Activated T-cell treated with anti-CD3 and anti-CD28 coated beads, Interleukin-2, amount 50 U/mL, for 4 hours (primary cell): ENCODE measurements around the gene STXBP5. TPM values are rescaled to one million over a fixed set of nuclear protein-coding genes. Genes with fewer than 3 reads are reported as not detected.
"Not testable (repeated sequence)": the region's sequence is repeated elsewhere in the genome, so short reads cannot be mapped to it uniquely, and the experiment has no call there.

ENCODE experiments used
- ATAC-seq, 2 donors: fragments of 200-7000 bp; cut with Tn5 transposase; one replicate each; pipeline ENCODE4 v1.10.0; 2021
- DNase-seq: peaks from one replicate; pipeline ENCODE4 v3.0.0-alpha.2; 2020
- H3K27me3 Mint-ChIP-seq: one replicate; pipeline ENCODE4 v1.8.0; 2021; ENCODE audit warnings: low read depth, mixed read lengths
- H3K36me3 Mint-ChIP-seq: one replicate; pipeline ENCODE4 v1.8.0; 2022; ENCODE audit warnings: mixed read lengths; ENCODE audit not compliant: insufficient read depth
- H3K4me1 Mint-ChIP-seq: one replicate; pipeline ENCODE4 v1.8.0; 2021; ENCODE audit warnings: low read depth, mixed read lengths
- H3K4me3 Mint-ChIP-seq: one replicate; pipeline ENCODE4 v1.8.0; 2021; ENCODE audit warnings: mild to moderate bottlenecking, moderate library complexity, mixed read lengths
- H3K9me3 Mint-ChIP-seq: one replicate; pipeline ENCODE4 v1.8.0; 2021; ENCODE audit warnings: mixed read lengths
- total RNA-seq, 3 donors: library from RNA; stranded (reverse); gene quantifications; one replicate each; pipeline ENCODE4 v1.2.1, GENCODE V29; 2021

Gene STXBP5
- total RNA-seq, 3 donors from 2014 or later = 18.4 to 19.7 (median 19.4) TPM

GRCh38 chr6:147347179-147347881 lies 143.1 kb downstream of the STXBP5 start:
- no peaks in the 10 kb centered on the region for H3K9me3 Mint-ChIP-seq
- no peak for DNase-seq
- no peak overlapping the region for H3K4me3 Mint-ChIP-seq
- H3K27me3 Mint-ChIP-seq = no peaks in the 10 kb centered on the region
- H3K4me1 Mint-ChIP-seq = no peaks in the 10 kb centered on the region
- H3K36me3 Mint-ChIP-seq = peaks cover 25% of the 10 kb centered on the region
- no peak for ATAC-seq

DNA sequence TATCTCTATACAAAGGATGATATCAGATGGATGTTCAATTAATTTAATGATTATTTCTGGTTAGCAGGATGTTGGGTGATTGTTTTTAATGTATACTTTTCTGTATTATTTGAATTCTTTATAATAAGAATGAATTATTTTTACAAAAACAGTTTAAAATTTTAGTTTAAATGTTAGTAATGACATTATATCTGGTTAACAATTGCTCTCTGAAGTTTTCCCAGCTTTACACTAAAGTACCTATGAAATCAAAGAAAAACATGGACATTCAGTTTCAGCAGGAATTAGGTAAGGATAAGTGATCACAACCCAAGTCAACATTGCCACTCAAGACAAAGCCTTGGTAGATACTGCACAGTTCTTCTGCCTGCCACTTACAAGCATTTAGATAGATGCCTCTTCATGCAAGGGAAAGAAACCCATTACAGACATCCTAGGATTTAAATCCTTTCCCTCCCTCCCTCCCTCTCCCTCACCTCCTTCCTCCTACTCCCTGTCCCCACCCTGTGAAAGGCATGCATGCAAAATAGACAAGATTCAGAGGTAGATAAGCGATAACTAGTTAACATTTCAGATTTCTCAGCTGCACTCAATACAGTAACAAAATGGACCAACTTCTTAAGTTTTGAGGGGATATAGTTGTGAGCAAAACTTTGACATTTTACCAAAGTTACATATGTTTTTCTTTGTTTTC lies 143.8 kb downstream of the STXBP5 start:
- H3K4me3 Mint-ChIP-seq = no peak overlapping the region
- no peaks in the 10 kb centered on the region for H3K27me3 Mint-ChIP-seq
- ATAC-seq (no peak), DNase-seq (no peak)
- H3K36me3 Mint-ChIP-seq = peaks cover 25% of the 10 kb centered on the region
- no peaks in the 10 kb centered on the region for H3K9me3 Mint-ChIP-seq
- no peaks in the 10 kb centered on the region for H3K4me1 Mint-ChIP-seq

DNA sequence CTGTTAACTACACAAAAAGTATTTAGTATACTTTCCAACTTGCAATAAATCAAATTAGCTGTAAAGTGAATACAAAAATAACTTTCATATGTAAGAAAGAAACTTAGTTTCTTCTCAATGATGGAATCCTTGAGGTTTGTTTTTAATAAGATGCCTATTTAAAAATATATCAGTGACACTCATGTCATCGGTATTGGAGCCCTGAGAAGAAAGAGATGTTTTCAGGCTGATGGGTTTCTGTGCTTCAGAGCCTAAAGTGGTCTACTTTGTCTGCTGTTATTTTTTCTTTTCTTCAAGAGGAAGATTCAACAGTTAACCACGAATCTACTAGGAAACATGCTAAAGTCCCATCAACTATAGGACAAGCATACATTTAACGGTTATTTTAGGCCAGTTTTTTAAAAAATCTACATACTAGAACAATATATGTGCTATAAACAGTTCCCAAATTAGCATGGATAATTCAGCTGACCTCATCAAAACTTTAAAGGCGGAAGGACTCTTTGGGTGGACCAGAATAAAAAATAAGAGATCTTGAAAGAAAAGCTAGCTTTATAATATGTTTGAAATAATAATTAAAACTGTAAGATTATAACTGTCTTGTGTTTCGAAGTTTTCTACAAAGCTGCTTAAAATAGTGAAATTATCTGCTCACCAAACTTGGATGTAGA lies 157.2 kb downstream of the STXBP5 start:
- H3K27me3 Mint-ChIP-seq = no peaks in the 10 kb centered on the region
- H3K36me3 Mint-ChIP-seq = peaks cover 54% of the 10 kb centered on the region
- no peak overlapping the region for H3K4me3 Mint-ChIP-seq
- no peaks in the 10 kb centered on the region for H3K4me1 Mint-ChIP-seq
- ATAC-seq = no peak
- DNase-seq = no peak
- H3K9me3 Mint-ChIP-seq = peaks cover 5% of the 10 kb centered on the region

- ATAC-seq (no peak), DNase-seq (no peak)
- Mint-ChIP-seq H3K36me3 (peaks cover 30% of the 10 kb centered on the region), H3K4me3 (no peak overlapping the region), H3K4me1 (no peaks in the 10 kb centered on the region), H3K9me3 (no peaks in the 10 kb centered on the region), H3K27me3 (no peaks in the 10 kb centered on the region)
These were observed 162.1 kb downstream of the STXBP5 start for GRCh38 chr6:147366290-147366689.

- peaks cover 23% of the 10 kb centered on the region for H3K36me3 Mint-ChIP-seq
- no peaks in the 10 kb centered on the region for H3K4me1 Mint-ChIP-seq
- no peak overlapping the region for H3K4me3 Mint-ChIP-seq
- ATAC-seq = no peak
- no peaks in the 10 kb centered on the region for H3K9me3 Mint-ChIP-seq
- DNase-seq = no peak
- no peaks in the 10 kb centered on the region for H3K27me3 Mint-ChIP-seq
These were observed 167.1 kb downstream of the STXBP5 start for GRCh38 chr6:147371325-147371724.

- no peaks in the 10 kb centered on the region for H3K9me3 Mint-ChIP-seq
- no peak for ATAC-seq
These were observed 168.6 kb downstream of the STXBP5 start for GRCh38 chr6:147372806-147373205.

GRCh38 chr6:147378819-147379218 lies 174.6 kb downstream of the STXBP5 start:
- DNase-seq (no peak), ATAC-seq (no peak)
- H3K9me3 Mint-ChIP-seq = peaks cover 8% of the 10 kb centered on the region
- no peak overlapping the region for H3K4me3 Mint-ChIP-seq
- peaks cover 31% of the 10 kb centered on the region for H3K36me3 Mint-ChIP-seq
- H3K4me1 Mint-ChIP-seq = peaks cover under 1% of the 10 kb centered on the region
- no peaks in the 10 kb centered on the region for H3K27me3 Mint-ChIP-seq

More at GRCh38 chr6:147372806-147373205, 168.6 kb downstream of the STXBP5 start:
- no peaks in the 10 kb centered on the region for H3K27me3 Mint-ChIP-seq
- H3K4me3 Mint-ChIP-seq = no peak overlapping the region
- no peaks in the 10 kb centered on the region for H3K4me1 Mint-ChIP-seq
- DNase-seq = no peak
- peaks cover 20% of the 10 kb centered on the region for H3K36me3 Mint-ChIP-seq

DNA sequence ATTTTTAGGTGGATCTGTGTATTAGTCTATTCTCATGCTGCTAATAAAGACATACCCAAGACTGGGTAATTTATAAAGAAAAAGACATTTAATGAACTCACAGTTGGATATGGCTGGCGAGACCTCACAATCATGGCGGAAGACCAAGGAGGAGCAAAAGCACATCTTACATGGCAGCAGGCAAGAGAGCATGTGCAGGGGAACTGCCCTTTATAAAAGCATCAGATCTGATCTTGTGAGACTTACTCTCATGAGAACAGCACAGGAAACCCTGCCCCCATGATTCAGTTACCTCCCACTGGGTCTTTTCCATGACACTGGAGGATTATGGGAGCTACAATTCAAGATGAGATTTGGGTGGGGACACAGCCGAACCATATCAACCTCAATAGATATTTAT lies 176.6 kb downstream of the STXBP5 start:
- H3K27me3 Mint-ChIP-seq, H3K4me3 Mint-ChIP-seq, H3K9me3 Mint-ChIP-seq, H3K4me1 Mint-ChIP-seq, DNase-seq, ATAC-seq: not testable (repeated sequence)
- peaks cover 32% of the 10 kb centered on the region for H3K36me3 Mint-ChIP-seq

DNA sequence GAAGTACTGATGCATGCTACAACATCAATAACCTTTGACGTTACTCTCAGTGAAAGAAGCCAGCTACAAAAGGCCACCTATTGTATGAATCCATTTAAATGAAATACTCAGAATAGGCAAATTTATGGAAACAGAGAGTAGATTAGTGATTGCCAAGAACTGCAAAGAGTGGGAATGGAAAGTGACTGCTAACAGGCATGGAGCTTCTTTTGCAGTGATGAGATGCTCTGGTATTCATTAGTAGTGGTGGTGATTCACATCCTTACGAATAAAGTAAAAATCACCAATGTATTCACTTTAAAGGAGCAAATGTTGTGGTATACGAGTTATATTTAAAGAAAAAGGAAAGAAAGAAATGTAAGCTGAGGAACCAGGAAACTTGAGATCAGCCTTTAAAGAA lies 177.5 kb downstream of the STXBP5 start:
- Mint-ChIP-seq H3K9me3 (peaks cover 8% of the 10 kb centered on the region), H3K36me3 (peaks cover 29% of the 10 kb centered on the region), H3K27me3 (no peaks in the 10 kb centered on the region), H3K4me3 (no peak overlapping the region), H3K4me1 (peaks cover 4% of the 10 kb centered on the region)
- no peak for ATAC-seq
- no peak for DNase-seq

- Mint-ChIP-seq H3K4me3 (no peak overlapping the region), H3K36me3 (peaks cover 25% of the 10 kb centered on the region), H3K4me1 (peaks cover 4% of the 10 kb centered on the region), H3K27me3 (no peaks in the 10 kb centered on the region), H3K9me3 (peaks cover 8% of the 10 kb centered on the region)
- DNase-seq (no peak), ATAC-seq (no peak)
These were observed 178.8 kb downstream of the STXBP5 start for GRCh38 chr6:147382945-147383554.

GRCh38 chr6:147384029-147384428 lies 179.8 kb downstream of the STXBP5 start:
- Mint-ChIP-seq H3K36me3 (peaks cover 21% of the 10 kb centered on the region), H3K4me3 (no peak overlapping the region), H3K4me1 (peaks cover 4% of the 10 kb centered on the region), H3K9me3 (peaks cover 8% of the 10 kb centered on the region), H3K27me3 (no peaks in the 10 kb centered on the region)
- DNase-seq (no peak), ATAC-seq (peak; percentile 38 to 65)

DNA sequence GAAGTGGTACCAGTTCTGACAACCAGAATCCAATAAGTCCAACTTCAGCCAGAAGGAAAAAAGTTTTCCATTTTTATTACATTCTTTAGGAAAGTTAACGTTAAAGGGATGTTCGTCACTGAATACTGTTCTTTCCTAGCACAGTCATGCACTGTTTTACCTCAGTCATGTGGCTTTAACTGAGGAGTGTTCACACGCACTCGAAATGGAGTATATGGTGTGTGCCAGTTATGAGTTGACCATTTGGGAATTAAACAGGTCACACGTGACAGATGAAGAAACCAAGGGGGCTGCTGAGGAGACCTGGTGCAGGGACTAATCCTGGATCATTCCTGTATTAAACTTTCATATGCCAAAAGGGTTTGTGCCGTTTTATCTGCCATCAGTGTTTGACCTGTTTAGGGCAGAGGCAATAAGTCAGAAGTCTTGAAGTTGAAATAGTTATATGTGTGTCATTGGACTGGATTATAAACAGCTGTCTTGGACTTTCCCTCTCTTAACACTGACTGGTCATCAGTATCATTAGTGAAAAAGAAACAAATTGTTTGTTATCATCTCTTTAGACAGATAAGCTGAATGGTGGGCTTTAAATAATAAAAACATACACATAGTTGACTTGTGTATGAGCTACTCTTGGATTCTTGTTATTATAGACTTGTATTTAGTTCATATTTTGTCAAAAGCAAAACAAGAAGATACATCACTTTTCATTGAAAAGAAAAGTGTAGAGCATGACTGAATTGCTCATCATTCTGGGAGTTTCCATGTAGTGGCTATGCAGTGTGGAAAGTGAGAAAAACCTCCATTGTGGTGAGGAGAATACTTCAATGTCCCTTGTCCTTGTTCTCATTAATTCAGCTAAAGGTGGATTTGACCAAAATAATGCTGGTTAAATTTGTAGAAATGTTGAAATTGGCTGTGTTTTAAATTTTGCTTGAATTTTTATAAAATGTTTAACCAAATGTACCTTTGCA lies 180.8 kb downstream of the STXBP5 start:
- Mint-ChIP-seq H3K4me3 (no peak overlapping the region), H3K4me1 (peaks cover 4% of the 10 kb centered on the region), H3K9me3 (peaks cover 8% of the 10 kb centered on the region), H3K27me3 (no peaks in the 10 kb centered on the region), H3K36me3 (peaks cover 17% of the 10 kb centered on the region)
- ATAC-seq (no peak), DNase-seq (no peak)

DNA sequence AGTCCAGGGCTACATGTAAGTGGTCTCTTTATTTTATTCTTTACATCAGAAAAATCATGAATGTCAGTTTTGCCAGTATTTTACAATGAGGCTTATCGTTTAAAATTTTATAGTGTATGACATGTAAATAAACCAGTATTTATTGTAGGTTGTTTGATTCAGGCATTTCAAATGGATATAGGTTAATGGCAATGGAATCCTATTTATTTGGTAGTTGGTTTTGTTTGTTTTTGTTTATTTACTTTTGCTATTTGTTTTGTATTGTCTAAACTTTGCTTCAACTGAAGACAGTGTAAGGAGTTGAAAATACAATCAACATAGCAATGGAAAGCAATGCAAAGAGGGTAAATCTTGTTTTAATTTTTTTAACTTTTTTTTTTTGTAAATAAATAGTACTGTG lies 185.2 kb downstream of the STXBP5 start:
- Mint-ChIP-seq H3K27me3 (no peaks in the 10 kb centered on the region), H3K4me3 (no peak overlapping the region), H3K9me3 (no peaks in the 10 kb centered on the region), H3K36me3 (peaks cover 5% of the 10 kb centered on the region), H3K4me1 (peaks cover 4% of the 10 kb centered on the region)
- ATAC-seq (no peak), DNase-seq (no peak)
